ENCODE results near the gene NBEA.
"Not testable (repeated sequence)": the region's sequence is repeated elsewhere in the genome, so short reads cannot be mapped to it uniquely, and the experiment has no call there.

NBEA gene

GRCh38 chr13:34941835-34942731, at the start of gene NBEA:
Gene NBEA (plus strand): TSS chr13:34942270. CDS start chr13:34942821, 551 bp downstream.
- no peaks in the 10 kb centered on the region for H3K9me3 ChIP-seq (ENCODE audit: insufficient read depth, low read depth, low read length)
- H3K27ac ChIP-seq (ENCODE audit: low read length): no peak within 1 kb of the TSS
- H3K27me3 ChIP-seq (ENCODE audit: insufficient read depth, low read length): peaks cover 15% of the 10 kb centered on the region
- peak within 1 kb of the TSS; percentile 79 for H3K4me3 ChIP-seq (ENCODE audit: low read length)
- H3K36me3 ChIP-seq (ENCODE audit: insufficient read depth, low read depth, low read length): no peaks in the 10 kb centered on the region
- peaks cover 34% of the 10 kb centered on the region for H3K4me1 ChIP-seq (ENCODE audit: insufficient read depth, low read length)
- peak within 1 kb of the TSS; percentile 66; the same call in 1 of the 2 replicates for H3K9ac ChIP-seq (ENCODE audit: low read depth, low read length)

- Histone ChIP-seq H3K36me3 (ENCODE audit: insufficient read depth, low read depth, low read length) (no peaks in the 10 kb centered on the region), H3K27ac (ENCODE audit: low read length) (no peak overlapping the region), H3K4me1 (ENCODE audit: insufficient read depth, low read length) (peaks cover 11% of the 10 kb centered on the region; the same call in 1 of the 2 replicates)
Observed at GRCh38 chr13:34894756-34895155, 47.3 kb upstream of the NBEA start.

GRCh38 chr13:34897220-34897619, 44.9 kb upstream of the NBEA start:
- H3K36me3 ChIP-seq (ENCODE audit: insufficient read depth, low read depth, low read length): no peaks in the 10 kb centered on the region
- no peak overlapping the region for H3K27ac ChIP-seq (ENCODE audit: low read length)
- H3K4me3 ChIP-seq (ENCODE audit: low read length): no peak overlapping the region
- no peaks in the 10 kb centered on the region for H3K27me3 ChIP-seq (ENCODE audit: insufficient read depth, low read length)
- H3K9me3 ChIP-seq (ENCODE audit: insufficient read depth, low read depth, low read length): no peaks in the 10 kb centered on the region
- H3K4me1 ChIP-seq (ENCODE audit: insufficient read depth, low read length): peaks cover 29% of the 10 kb centered on the region
- no peak overlapping the region for H3K9ac ChIP-seq (ENCODE audit: low read depth, low read length)

More at GRCh38 chr13:34894756-34895155, 47.3 kb upstream of the NBEA start:
- H3K9me3 ChIP-seq (ENCODE audit: insufficient read depth, low read depth, low read length): no peaks in the 10 kb centered on the region
- H3K4me3 ChIP-seq (ENCODE audit: low read length): no peak overlapping the region
- no peaks in the 10 kb centered on the region for H3K27me3 ChIP-seq (ENCODE audit: insufficient read depth, low read length)
- H3K9ac ChIP-seq (ENCODE audit: low read depth, low read length): no peak overlapping the region

- H3K36me3 ChIP-seq (ENCODE audit: insufficient read depth, low read depth, low read length): no peaks in the 10 kb centered on the region
- H3K27me3 ChIP-seq (ENCODE audit: insufficient read depth, low read length): no peaks in the 10 kb centered on the region
- H3K4me3 ChIP-seq (ENCODE audit: low read length): peak overlapping the region; percentile 49; the same call in 1 of the 2 replicates
- H3K27ac ChIP-seq (ENCODE audit: low read length): no peak overlapping the region
- H3K4me1 ChIP-seq (ENCODE audit: insufficient read depth, low read length): peaks cover 41% of the 10 kb centered on the region
- peak overlapping the region; percentile 60; the same call in 1 of the 2 replicates for H3K9ac ChIP-seq (ENCODE audit: low read depth, low read length)
- H3K9me3 ChIP-seq (ENCODE audit: insufficient read depth, low read depth, low read length): no peaks in the 10 kb centered on the region
Observed at GRCh38 chr13:34899888-34900287, 42.2 kb upstream of the NBEA start.

GRCh38 chr13:34900288-34900739, 41.8 kb upstream of the NBEA start:
- Histone ChIP-seq H3K9me3 (ENCODE audit: insufficient read depth, low read depth, low read length) (no peaks in the 10 kb centered on the region), H3K9ac (ENCODE audit: low read depth, low read length) (peak overlapping the region; percentile 60; the same call in 1 of the 2 replicates), H3K4me3 (ENCODE audit: low read length) (peak overlapping the region; percentile 49), H3K4me1 (ENCODE audit: insufficient read depth, low read length) (peaks cover 41% of the 10 kb centered on the region), H3K27ac (ENCODE audit: low read length) (no peak overlapping the region), H3K36me3 (ENCODE audit: insufficient read depth, low read depth, low read length) (no peaks in the 10 kb centered on the region), H3K27me3 (ENCODE audit: insufficient read depth, low read length) (no peaks in the 10 kb centered on the region)

- Histone ChIP-seq H3K9me3 (ENCODE audit: insufficient read depth, low read depth, low read length) (no peaks in the 10 kb centered on the region), H3K36me3 (ENCODE audit: insufficient read depth, low read depth, low read length) (no peaks in the 10 kb centered on the region), H3K27me3 (ENCODE audit: insufficient read depth, low read length) (no peaks in the 10 kb centered on the region), H3K4me1 (ENCODE audit: insufficient read depth, low read length) (peaks cover 38% of the 10 kb centered on the region), H3K27ac (ENCODE audit: low read length) (no peak overlapping the region), H3K4me3 (ENCODE audit: low read length) (no peak overlapping the region), H3K9ac (ENCODE audit: low read depth, low read length) (no peak overlapping the region)
Observed at GRCh38 chr13:34901572-34901971, 40.5 kb upstream of the NBEA start.

GRCh38 chr13:34911159-34911558, 30.9 kb upstream of the NBEA start:
- Histone ChIP-seq H3K9me3 (ENCODE audit: insufficient read depth, low read depth, low read length) (no peaks in the 10 kb centered on the region), H3K36me3 (ENCODE audit: insufficient read depth, low read depth, low read length) (no peaks in the 10 kb centered on the region), H3K9ac (ENCODE audit: low read depth, low read length) (no peak overlapping the region), H3K4me3 (ENCODE audit: low read length) (no peak overlapping the region), H3K27ac (ENCODE audit: low read length) (no peak overlapping the region), H3K4me1 (ENCODE audit: insufficient read depth, low read length) (peaks cover 33% of the 10 kb centered on the region), H3K27me3 (ENCODE audit: insufficient read depth, low read length) (0 out of 2 replicates have a peak, but pooled peaks cover 6% of the 10 kb centered on the region)

- Histone ChIP-seq H3K4me1 (ENCODE audit: insufficient read depth, low read length) (peaks cover 41% of the 10 kb centered on the region), H3K9ac (ENCODE audit: low read depth, low read length) (peak overlapping the region; percentile 67; the same call in 1 of the 2 replicates), H3K27me3 (ENCODE audit: insufficient read depth, low read length) (no peaks in the 10 kb centered on the region), H3K36me3 (ENCODE audit: insufficient read depth, low read depth, low read length) (no peaks in the 10 kb centered on the region), H3K4me3 (ENCODE audit: low read length) (no peak overlapping the region), H3K9me3 (ENCODE audit: insufficient read depth, low read depth, low read length) (no peaks in the 10 kb centered on the region), H3K27ac (ENCODE audit: low read length) (peak overlapping the region; percentile 12)
Observed at GRCh38 chr13:34913040-34913439, 29.0 kb upstream of the NBEA start.

- Histone ChIP-seq H3K4me1 (ENCODE audit: insufficient read depth, low read length) (peaks cover 41% of the 10 kb centered on the region), H3K27ac (ENCODE audit: low read length) (peak overlapping the region; percentile 17), H3K9ac (ENCODE audit: low read depth, low read length) (peak overlapping the region; percentile 67; the same call in 1 of the 2 replicates), H3K27me3 (ENCODE audit: insufficient read depth, low read length) (no peaks in the 10 kb centered on the region), H3K36me3 (ENCODE audit: insufficient read depth, low read depth, low read length) (no peaks in the 10 kb centered on the region), H3K9me3 (ENCODE audit: insufficient read depth, low read depth, low read length) (no peaks in the 10 kb centered on the region), H3K4me3 (ENCODE audit: low read length) (peak overlapping the region; percentile 45; the same call in 1 of the 2 replicates)
Observed at GRCh38 chr13:34914416-34914815, 27.7 kb upstream of the NBEA start.

- Histone ChIP-seq H3K9me3 (ENCODE audit: insufficient read depth, low read depth, low read length) (no peaks in the 10 kb centered on the region), H3K9ac (ENCODE audit: low read depth, low read length) (no peak overlapping the region), H3K4me3 (ENCODE audit: low read length) (no peak overlapping the region), H3K4me1 (ENCODE audit: insufficient read depth, low read length) (no peaks in the 10 kb centered on the region), H3K27me3 (ENCODE audit: insufficient read depth, low read length) (no peaks in the 10 kb centered on the region), H3K27ac (ENCODE audit: low read length) (no peak overlapping the region), H3K36me3 (ENCODE audit: insufficient read depth, low read depth, low read length) (no peaks in the 10 kb centered on the region)
Observed at GRCh38 chr13:34926508-34926907, 15.6 kb upstream of the NBEA start.

- not testable (repeated sequence) for H3K27ac ChIP-seq (ENCODE audit: low read length); H3K4me1 ChIP-seq (ENCODE audit: insufficient read depth, low read length); H3K9me3 ChIP-seq (ENCODE audit: insufficient read depth, low read depth, low read length); H3K27me3 ChIP-seq (ENCODE audit: insufficient read depth, low read length); H3K4me3 ChIP-seq (ENCODE audit: low read length); H3K36me3 ChIP-seq (ENCODE audit: insufficient read depth, low read depth, low read length); H3K9ac ChIP-seq (ENCODE audit: low read depth, low read length)
Observed at GRCh38 chr13:34928676-34929075, 13.4 kb upstream of the NBEA start.

GRCh38 chr13:34931572-34931971, 10.5 kb upstream of the NBEA start:
- peaks cover 8% of the 10 kb centered on the region for H3K4me1 ChIP-seq (ENCODE audit: insufficient read depth, low read length)
- H3K36me3 ChIP-seq (ENCODE audit: insufficient read depth, low read depth, low read length): no peaks in the 10 kb centered on the region
- H3K9ac ChIP-seq (ENCODE audit: low read depth, low read length): no peak overlapping the region
- H3K27ac ChIP-seq (ENCODE audit: low read length): no peak overlapping the region
- no peak overlapping the region for H3K4me3 ChIP-seq (ENCODE audit: low read length)
- no peaks in the 10 kb centered on the region for H3K9me3 ChIP-seq (ENCODE audit: insufficient read depth, low read depth, low read length)
- H3K27me3 ChIP-seq (ENCODE audit: insufficient read depth, low read length): no peaks in the 10 kb centered on the region
